H1 (cell line): ENCODE measurements around the gene FAU. TPM values are rescaled to one million over a fixed set of nuclear protein-coding genes. Genes with fewer than 3 reads are reported as not detected.

Experiments used
- CEBPB ChIP-seq: IDR thresholded peaks from 2 replicates; pipeline ENCODE4 v1.6.1; 2012; ENCODE audit warnings: low read depth, low read length
- CHD1 ChIP-seq: IDR thresholded peaks from 2 replicates; pipeline ENCODE4 v1.6.1; 2012; ENCODE audit warnings: low read depth, low read length, improper control_type of control experiment
- MAX ChIP-seq: IDR thresholded peaks from 2 replicates; pipeline ENCODE4 v1.6.1; 2012; ENCODE audit warnings: inconsistent platforms
- POLR2AphosphoS5 ChIP-seq: IDR thresholded peaks from 2 replicates; pipeline ENCODE4 v1.6.1; 2011; ENCODE audit warnings: low read depth, low read length
- RFX5 ChIP-seq: IDR thresholded peaks from 2 replicates; pipeline ENCODE4 v1.6.1; 2011; ENCODE audit warnings: low read depth, low read length, improper control_type of control experiment, borderline replicate concordance
- SIN3A ChIP-seq, 2 experiments: IDR thresholded peaks in 1 of 2; conservative IDR thresholded peaks in 1 of 2; 2 replicates each; pipeline ENCODE4 v1.6.1; 2011 to 2012; ENCODE audit warnings: low read length in 2 of 2, improper control_type of control experiment in 1 of 2, low read depth in 1 of 2, mild to moderate bottlenecking in 1 of 2
- SP1 ChIP-seq: IDR thresholded peaks from 2 replicates; pipeline ENCODE4 v1.6.1; 2011; ENCODE audit warnings: low read depth, low read length
- YY1 ChIP-seq: IDR thresholded peaks from 2 replicates; pipeline ENCODE4 v1.6.1; 2011; ENCODE audit warnings: low read depth, mild to moderate bottlenecking, low read length
- polyA plus RNA-seq, 7 experiments: library from polyadenylated mRNA; depleted of rRNA in 3 of 7; stranded (reverse) in 5 of 7; unstranded in 2 of 7; fragments of >200 nt in 5 of 7; fragments of 200-250 nt in 2 of 7; gene quantifications; 1 replicate in 5 of 7; 2 replicates in 1 of 7; 4 replicates in 1 of 7; pipeline versions ENCODE4 v1.2.1 to v1.2.3, GENCODE V29; 2011 to 2013; ENCODE audit warnings: missing spikeins in 2 of 7, mixed read lengths in 2 of 7
- total RNA-seq: library from RNA; stranded (reverse); fragmentation: NEBNext Ultra II Directional; extraction: Animal tissue kit (Norgen Biotek cat#: 25700); gene quantifications from 2 replicates; pipeline ENCODE4 v1.2.1, GENCODE V29; 2021
- TF ChIP-seq, protein P1 (sequence below): fragments of 300-600 bp; sonication (generic); IDR thresholded peaks from 2 replicates; pipeline ENCODE4 v1.7.1; 2012; ENCODE audit warnings: low read length, moderate library complexity, mild to moderate bottlenecking, inconsistent platforms; ENCODE audit not compliant: insufficient replicate concordance
- TF ChIP-seq, protein P2 (sequence below): IDR thresholded peaks from 2 replicates; pipeline ENCODE4 v1.6.1; 2011; ENCODE audit warnings: low read length, improper control_type of control experiment

FAU gene
- total and polyA plus RNA-seq, 2 of the 8 experiments (the other 6 are each of a cell fraction or from before 2014, with no cell fraction given): 826 to 896 TPM

DNA sequence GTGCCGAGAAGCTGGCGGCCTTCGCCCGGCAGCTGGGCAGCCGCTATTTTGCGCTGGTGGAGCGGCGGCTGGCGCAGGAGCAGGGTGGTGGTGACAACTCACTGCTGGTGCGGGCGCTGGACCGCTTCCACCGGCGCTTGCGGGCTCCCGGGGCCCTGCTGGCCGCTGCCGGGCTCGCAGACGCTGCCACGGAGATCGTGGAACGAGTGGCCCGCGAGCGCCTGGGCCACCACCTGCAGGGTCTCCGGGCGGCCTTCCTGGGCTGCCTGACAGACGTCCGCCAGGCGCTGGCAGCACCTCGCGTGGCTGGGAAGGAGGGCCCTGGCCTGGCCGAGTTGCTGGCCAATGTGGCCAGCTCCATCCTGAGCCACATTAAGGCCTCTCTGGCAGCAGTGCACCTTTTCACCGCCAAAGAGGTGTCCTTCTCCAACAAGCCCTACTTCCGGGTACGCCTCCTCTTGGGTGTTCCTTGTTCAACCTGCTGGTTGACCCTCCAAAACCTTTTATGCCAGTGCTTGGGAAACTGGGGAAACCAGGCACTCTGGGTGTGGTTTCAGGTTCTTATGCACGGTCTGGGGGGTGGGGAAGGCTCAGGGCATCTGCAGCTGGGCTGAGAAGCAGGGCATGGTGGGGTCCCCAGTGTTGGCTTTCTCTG lies 13.3 kb downstream of the FAU start (continued):
- TF ChIP-seq, protein P1, sequence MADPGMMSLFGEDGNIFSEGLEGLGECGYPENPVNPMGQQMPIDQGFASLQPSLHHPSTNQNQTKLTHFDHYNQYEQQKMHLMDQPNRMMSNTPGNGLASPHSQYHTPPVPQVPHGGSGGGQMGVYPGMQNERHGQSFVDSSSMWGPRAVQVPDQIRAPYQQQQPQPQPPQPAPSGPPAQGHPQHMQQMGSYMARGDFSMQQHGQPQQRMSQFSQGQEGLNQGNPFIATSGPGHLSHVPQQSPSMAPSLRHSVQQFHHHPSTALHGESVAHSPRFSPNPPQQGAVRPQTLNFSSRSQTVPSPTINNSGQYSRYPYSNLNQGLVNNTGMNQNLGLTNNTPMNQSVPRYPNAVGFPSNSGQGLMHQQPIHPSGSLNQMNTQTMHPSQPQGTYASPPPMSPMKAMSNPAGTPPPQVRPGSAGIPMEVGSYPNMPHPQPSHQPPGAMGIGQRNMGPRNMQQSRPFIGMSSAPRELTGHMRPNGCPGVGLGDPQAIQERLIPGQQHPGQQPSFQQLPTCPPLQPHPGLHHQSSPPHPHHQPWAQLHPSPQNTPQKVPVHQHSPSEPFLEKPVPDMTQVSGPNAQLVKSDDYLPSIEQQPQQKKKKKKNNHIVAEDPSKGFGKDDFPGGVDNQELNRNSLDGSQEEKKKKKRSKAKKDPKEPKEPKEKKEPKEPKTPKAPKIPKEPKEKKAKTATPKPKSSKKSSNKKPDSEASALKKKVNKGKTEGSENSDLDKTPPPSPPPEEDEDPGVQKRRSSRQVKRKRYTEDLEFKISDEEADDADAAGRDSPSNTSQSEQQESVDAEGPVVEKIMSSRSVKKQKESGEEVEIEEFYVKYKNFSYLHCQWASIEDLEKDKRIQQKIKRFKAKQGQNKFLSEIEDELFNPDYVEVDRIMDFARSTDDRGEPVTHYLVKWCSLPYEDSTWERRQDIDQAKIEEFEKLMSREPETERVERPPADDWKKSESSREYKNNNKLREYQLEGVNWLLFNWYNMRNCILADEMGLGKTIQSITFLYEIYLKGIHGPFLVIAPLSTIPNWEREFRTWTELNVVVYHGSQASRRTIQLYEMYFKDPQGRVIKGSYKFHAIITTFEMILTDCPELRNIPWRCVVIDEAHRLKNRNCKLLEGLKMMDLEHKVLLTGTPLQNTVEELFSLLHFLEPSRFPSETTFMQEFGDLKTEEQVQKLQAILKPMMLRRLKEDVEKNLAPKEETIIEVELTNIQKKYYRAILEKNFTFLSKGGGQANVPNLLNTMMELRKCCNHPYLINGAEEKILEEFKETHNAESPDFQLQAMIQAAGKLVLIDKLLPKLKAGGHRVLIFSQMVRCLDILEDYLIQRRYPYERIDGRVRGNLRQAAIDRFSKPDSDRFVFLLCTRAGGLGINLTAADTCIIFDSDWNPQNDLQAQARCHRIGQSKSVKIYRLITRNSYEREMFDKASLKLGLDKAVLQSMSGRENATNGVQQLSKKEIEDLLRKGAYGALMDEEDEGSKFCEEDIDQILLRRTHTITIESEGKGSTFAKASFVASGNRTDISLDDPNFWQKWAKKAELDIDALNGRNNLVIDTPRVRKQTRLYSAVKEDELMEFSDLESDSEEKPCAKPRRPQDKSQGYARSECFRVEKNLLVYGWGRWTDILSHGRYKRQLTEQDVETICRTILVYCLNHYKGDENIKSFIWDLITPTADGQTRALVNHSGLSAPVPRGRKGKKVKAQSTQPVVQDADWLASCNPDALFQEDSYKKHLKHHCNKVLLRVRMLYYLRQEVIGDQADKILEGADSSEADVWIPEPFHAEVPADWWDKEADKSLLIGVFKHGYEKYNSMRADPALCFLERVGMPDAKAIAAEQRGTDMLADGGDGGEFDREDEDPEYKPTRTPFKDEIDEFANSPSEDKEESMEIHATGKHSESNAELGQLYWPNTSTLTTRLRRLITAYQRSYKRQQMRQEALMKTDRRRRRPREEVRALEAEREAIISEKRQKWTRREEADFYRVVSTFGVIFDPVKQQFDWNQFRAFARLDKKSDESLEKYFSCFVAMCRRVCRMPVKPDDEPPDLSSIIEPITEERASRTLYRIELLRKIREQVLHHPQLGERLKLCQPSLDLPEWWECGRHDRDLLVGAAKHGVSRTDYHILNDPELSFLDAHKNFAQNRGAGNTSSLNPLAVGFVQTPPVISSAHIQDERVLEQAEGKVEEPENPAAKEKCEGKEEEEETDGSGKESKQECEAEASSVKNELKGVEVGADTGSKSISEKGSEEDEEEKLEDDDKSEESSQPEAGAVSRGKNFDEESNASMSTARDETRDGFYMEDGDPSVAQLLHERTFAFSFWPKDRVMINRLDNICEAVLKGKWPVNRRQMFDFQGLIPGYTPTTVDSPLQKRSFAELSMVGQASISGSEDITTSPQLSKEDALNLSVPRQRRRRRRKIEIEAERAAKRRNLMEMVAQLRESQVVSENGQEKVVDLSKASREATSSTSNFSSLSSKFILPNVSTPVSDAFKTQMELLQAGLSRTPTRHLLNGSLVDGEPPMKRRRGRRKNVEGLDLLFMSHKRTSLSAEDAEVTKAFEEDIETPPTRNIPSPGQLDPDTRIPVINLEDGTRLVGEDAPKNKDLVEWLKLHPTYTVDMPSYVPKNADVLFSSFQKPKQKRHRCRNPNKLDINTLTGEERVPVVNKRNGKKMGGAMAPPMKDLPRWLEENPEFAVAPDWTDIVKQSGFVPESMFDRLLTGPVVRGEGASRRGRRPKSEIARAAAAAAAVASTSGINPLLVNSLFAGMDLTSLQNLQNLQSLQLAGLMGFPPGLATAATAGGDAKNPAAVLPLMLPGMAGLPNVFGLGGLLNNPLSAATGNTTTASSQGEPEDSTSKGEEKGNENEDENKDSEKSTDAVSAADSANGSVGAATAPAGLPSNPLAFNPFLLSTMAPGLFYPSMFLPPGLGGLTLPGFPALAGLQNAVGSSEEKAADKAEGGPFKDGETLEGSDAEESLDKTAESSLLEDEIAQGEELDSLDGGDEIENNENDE: no peak
- TF ChIP-seq CEBPB (no peak), MAX (no peak), CHD1 (no peak), POLR2AphosphoS5 (no peak), RFX5 (no peak), SP1 (no peak), SIN3A (conservative IDR thresholded peaks at IDR 0.05 in 1 of 2, IDR thresholded peaks at IDR 0.05 in 1 of 2; ENCODE audit: low read depth in 1 of 2, low read length in 2 of 2) (no peak), YY1 (no peak)
- TF ChIP-seq, protein P2, sequence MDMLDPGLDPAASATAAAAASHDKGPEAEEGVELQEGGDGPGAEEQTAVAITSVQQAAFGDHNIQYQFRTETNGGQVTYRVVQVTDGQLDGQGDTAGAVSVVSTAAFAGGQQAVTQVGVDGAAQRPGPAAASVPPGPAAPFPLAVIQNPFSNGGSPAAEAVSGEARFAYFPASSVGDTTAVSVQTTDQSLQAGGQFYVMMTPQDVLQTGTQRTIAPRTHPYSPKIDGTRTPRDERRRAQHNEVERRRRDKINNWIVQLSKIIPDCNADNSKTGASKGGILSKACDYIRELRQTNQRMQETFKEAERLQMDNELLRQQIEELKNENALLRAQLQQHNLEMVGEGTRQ: no peak
